Measurements from ENCODE around the gene CAMSAP3.
"Not testable (repeated sequence)": the region's sequence is repeated elsewhere in the genome, so short reads cannot be mapped to it uniquely, and the experiment has no call there.

CAMSAP3 gene

DNA sequence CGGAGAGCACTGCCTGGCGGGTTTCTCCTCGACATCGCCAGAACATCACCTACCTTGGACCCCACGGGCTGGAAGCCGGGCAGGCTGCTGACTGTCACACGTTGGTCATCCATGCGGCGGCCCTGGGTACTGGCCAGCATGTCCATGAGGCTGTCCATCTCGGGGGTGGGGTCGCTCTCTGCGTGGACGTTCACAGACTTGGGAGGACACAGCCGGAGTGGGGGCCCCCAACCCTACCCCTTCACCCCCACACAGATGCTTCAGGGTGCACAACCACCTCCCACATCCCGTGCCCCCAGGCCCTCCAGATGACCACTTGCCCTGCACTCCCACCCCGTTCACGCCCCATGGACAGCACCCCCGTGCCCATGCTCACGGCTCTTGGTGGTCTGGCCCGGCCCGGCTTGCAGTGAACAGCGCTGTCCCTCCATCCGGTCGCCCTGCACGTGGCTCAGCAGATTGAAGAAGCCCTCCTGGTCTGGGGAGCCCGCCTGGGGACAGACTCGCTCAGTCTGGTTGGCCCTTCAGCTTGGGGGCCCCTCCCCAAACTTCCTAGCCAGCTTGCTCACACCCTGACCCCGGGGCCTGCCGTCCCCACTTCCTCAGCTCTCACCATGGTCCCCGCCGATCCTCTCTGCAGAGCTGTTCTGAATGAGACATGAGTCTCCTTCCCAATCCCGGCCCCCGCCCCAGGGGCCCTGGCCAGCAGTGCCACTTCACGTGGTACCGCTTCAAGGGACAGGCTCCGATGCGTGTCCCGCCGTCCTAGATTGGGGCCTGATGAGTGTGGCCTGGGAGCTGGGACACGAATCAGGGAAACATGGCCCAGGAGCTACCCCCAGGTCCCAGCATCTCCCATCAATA lies 36.9 kb downstream of the CAMSAP3 start:
- DNase-seq (ENCODE audit: low spot score) = no peak

DNA sequence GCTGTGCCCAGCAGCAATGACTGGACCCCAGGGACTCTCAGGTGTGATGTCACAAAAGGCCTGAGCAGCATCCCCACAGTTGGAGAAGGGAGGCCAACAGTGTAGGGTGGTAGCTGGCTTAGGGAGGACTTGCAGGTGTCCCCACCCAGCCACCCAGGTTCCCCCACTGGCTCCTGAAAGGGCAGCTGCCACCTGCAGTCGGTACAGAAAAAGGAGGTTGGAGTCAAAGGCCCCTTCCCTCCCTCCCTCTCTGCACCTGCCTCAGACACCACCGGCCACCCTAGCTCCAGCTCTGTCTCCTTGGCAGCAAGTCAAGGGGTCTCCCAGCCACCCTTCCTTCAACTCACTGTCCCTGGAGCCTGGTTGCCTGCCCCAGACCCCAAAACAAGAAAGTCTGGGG lies 38.0 kb downstream of the CAMSAP3 start, which contains the start of gene PCP2:
PCP2 (minus strand) TSS at position 22 of the 400 bp plus-strand sequence. CDS start 262 bp downstream, outside the sequence.
- no peak for DNase-seq (ENCODE audit: low spot score)

DNA sequence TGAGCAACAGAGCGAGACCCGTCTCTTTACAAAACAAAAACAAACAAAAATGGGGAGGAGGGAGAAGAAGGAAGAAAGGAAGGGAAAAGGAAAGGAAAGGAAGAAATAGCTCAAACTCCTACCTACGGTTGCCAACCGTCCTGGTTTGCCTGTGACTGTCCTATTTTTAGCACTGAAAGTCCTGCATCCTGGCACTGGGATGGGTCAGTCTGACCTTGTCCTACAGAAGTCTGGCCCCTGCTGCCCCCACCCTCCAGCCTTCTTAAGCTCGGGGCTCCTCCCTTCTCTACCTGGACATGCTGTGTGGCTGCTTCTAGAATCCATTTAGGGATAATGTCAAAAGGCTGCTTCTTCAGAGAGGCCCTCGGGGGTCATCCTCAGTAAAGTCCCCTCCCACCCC lies 40.0 kb downstream of the CAMSAP3 start:
- no peak for DNase-seq (ENCODE audit: low spot score)

DNA sequence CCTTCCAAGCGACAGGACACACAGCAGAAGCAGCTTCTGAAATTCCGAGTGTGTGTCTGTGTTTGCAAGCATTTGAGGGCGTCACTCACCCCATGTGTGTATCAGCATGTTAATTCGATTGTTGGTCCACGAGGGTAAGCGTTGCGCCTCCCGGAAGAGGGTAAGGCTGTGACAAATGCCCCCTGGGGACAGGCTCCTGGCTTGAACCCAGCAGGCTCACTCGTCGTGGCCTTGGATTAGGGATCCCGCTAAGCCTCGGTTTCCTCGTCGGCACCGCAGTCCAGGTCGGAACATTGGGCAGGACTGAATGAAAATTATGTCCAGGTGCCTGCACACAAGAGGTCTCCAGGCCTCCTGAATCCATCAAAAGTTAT lies 40.6 kb downstream of the CAMSAP3 start:
- DNase-seq (ENCODE audit: low spot score) = no peak

DNA sequence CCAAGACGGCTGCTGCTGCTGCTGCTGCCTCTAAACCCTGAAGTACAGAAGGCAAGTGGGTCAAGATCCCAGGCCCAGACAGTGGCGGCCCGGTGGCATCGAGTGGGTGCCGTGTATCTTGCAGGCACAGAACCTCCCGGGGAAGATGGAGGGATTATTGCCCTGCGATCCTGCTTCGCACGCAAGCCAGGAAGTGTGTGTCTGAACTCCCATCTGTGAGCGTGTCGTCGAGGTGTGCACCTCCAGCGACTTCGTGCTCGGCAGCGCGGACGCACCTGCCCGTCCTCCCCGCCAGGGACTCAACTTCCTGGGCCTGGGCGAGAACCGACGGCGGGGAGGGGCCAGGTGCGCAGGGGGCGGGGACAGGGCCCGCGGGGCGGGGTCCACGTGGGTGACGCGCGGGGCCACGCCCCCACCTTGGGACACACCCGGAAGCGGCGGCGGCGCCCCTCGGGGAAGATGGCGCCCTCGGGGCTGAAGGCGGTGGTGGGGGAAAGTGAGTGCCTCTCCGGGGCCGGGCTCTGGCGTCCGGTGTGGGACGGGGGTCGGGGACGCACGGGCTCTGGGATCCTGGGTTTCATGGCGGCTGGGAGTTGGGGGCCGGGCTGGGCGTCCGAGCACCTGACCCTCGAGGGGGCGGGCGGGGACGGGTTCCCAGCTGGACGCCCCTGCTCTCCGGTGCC lies 41.2 kb downstream of the CAMSAP3 start, which contains the start of gene STXBP2:
STXBP2 (plus strand) TSS at position 420 of the 683 bp plus-strand sequence; CDS start at position 460, 40 bp downstream.
- no peak for DNase-seq (ENCODE audit: low spot score)

DNA sequence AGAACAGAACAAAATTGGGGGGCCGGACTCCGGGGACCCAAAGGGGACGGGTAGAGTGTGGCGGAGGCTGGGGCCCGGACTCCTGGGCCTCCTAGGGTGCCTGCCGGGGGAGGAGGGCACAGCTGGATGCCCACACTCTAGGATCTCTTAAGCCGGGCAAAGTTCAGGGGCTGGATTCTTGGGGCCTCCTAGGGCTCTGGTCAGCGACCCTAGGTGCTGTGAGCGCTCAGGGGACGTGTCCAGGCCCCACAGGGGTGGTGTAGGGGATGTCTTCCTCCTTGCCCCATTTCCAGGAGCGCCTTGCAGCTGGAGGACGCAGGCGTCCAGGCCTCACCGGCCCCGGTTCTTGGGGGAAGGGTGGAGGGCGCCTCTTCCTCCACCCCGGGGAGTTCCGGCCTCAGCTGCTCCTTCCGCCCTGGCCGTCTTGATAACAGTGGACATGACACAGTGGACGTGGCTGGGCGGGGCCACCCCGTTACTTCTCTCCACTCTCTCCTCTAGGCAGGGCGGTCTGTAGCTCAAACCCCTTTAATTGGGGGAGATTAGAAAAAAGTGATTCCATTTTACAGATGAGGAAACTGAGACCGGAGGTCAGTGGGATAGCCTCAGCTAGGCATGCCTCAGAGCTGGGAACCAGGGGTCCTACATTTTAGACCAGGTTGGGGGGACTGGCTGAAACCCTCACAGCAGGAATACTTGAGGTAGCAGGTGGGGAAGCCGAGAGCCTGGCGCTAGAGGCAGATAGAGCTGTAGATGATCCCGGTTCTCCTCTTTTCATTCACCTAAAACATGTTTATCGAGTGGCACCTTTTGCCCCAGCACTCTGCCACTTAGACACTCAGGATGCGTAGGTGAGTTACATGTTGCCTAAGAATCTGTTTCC lies 42.0 kb downstream of the CAMSAP3 start:
- DNase-seq (ENCODE audit: low spot score) = no peak

DNA sequence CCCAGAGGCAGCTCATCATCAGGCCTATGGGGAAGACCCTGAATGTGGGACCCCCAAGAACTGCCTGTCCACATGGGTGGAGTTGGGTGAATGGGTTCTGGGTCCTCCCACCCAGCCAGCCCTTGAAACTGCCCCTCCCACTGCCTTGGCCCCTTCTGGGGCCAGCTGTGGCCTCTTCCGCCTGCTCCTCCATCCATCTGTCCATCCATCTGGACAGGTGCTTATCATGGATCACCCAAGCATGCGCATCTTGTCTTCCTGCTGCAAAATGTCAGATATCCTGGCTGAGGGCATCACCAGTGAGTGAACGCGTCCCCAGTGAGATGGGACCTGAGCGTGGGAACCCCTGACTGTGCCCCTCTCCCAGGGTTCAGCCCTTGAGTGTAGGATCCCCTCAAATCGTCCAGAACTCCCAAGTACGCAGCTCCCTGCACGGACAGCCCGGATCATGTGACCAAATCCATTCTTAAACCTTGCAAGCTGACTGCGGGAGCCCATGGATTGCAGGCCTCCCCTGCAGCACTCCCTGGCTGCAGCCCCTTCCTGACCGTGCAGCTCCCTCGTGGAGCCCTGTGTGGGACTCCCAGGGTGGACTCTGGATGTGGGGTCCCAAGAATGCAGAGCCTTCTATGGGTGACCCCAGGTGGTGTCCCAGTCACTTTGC lies 43.3 kb downstream of the CAMSAP3 start:
- DNase-seq (ENCODE audit: low spot score) = no peak

DNA sequence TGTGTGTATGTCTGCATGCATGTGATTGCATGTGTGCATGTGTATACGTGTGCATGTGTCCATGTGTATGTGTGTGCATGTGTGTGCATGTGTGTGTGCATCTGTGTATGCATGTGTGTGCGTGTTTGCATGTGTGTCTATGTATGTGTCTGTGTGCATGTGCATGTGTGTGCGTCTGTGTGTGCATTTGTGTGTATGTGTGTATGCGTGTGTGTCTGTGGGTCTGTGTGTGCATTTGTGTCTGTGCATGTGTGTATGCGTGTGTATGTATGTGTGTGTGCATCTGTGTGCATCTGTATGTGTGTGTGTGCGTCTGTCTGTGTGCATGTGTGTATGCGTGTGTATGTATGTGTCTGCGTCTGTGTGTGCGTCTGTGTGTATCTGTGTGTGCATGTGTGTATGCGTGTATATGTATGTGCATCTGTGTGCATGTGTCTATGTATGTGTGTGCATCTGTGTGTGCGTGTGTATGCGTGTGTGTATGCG lies 44.2 kb downstream of the CAMSAP3 start:
- DNase-seq (ENCODE audit: low spot score) = no peak

DNA sequence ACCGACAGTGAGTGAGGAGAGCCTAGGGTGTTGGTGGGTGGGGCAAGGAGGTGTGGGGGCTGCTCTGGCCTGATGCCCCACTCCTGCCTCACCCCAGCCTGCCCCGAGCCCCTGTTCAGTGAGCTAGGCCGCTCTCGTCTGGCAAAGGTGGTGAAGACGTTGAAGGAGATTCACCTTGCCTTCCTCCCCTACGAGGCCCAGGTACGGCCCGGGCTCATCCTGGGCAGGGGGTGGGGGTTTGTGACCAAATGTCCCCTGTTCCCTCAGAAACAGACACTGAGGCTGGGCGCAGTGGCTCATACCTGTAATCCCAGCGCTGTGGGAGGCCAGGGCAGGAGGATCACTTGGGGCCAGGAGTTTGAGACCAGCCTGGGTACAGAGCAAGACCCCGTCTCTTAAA lies 45.1 kb downstream of the CAMSAP3 start:
- no peak for DNase-seq (ENCODE audit: low spot score)

DNA sequence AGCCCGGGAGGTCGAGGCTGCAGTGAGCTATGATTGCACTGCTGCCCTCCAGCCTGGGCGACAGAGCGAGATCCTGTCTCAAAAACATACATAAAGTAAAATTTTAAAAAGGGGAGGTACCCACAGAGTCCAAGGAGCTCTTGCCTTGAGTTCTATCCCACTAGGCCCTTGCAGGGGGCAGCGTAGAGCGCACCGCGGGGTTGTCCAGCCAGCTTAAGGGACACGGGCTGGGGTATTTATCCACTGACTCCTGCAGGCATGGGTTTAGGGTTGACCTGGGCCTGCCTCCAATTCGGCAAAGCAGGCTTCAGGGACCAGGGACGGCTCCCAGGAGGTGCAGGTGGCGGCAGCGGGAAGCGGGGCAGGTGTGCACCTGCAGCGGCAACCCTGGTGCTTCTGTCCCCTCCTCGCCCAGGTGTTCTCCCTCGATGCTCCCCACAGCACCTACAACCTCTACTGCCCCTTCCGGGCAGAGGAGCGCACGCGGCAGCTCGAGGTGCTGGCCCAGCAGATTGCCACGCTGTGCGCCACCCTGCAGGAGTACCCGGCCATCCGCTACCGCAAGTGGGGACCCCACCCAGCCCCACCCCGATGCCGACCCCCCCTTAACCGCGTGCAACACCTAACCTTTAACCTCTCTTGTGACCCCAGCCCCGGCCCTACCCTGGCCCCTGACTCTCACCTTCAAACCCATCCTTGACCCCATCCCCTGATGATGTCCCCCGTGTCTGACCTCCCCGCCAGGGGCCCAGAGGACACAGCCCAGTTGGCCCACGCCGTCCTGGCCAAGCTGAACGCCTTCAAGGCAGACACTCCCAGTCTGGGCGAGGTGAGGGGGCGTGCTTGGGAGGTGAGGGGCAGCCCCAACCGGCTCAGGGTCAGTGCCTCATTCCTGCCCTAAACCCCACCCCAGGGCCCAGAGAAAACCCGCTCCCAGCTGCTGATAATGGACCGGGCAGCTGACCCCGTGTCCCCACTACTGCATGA lies 45.9 kb downstream of the CAMSAP3 start:
- DNase-seq (ENCODE audit: low spot score) = no peak

DNA sequence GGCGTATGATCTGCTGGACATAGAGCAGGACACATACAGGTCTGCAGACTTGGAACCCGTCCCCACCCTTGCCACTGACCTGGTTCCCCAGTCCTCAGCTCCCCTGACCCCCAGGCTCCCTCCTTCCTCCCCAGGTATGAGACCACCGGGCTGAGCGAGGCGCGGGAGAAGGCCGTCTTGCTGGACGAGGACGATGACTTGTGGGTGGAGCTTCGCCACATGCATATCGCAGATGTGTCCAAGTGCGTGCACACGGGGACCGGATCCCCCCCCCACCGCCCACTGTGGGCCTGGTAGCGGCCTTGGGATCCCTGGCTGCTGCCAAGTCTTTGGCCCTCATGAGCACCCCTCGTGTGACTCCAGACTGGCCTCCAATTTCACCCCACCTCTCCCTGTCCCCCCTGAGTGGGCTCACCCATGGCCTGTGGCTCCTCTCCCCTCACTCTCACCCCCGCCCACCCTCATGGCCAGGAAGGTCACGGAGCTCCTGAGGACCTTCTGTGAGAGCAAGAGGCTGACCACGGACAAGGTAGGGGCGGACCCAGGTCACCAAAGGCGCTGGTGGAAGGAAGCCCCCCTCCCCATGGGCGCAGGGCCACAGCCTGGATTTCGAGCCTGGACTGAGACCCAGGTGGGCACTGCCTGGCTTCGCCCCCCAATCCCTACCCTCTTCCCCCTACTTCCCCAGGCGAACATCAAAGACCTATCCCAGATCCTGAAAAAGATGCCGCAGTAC lies 46.8 kb downstream of the CAMSAP3 start:
- no peak for DNase-seq (ENCODE audit: low spot score)

DNA sequence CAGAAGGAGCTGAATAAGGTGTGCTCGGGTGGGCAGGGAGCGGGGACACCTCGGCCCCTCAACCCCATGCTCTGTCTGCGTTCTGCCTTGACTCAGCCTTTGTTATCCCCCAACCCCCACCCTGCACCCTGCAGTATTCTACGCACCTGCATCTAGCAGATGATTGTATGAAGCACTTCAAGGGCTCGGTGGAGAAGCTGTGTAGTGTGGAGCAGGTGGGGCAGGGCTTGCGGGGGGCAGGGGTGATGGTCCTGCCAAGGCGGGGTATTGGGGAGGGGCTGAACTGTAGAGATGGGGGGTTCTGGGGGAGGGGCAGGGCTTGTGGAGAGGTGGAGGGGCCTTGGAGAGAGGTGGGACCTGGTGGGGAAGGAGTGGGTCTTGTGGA lies 47.4 kb downstream of the CAMSAP3 start:
- no peak for DNase-seq (ENCODE audit: low spot score)

DNA sequence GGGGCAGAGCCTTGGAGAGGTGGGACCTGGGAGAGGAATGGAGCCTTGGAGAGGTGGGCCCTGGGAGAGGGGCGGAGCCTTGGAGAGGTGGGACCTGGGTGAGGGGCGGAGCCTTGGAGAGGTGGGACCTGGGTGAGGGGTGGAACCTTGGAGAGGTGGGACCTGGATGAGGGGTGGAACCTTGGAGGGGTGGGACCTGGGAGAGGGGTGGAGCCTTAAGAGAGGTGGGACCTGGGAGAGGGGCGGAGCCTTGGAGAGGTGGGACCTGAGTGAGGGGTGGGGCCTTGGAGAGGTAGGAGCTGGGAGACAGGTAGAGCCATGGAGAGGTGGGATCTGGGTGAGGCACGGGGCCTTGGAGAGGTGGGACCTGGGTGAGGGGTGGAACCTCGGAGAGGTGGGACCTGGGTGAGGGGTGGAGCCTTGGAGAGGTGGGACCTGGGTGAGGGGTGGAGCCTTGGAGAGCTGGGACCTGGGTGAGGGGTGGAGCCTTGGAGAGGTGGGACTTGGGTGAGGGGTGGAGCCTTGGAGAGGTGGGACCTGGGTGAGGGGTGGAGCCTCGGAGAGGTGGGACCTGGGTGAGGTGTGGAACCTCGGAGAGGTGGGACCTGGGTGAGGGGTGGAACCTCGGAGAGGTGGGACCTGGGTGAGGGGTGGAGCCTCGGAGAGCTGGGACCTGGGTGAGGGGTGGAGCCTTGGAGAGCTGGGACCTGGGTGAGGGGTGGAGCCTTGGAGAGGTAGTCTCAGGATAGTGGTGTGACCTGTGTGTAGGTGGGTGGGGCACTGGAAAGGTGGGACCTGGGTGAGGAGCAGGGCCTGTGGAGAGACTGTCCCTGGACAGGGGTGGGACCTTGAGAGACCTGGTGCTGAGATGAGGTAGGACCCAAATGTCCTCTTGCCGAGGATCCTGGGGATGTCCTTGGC lies 48.2 kb downstream of the CAMSAP3 start:
- DNase-seq (ENCODE audit: low spot score) = not testable (repeated sequence)

DNA sequence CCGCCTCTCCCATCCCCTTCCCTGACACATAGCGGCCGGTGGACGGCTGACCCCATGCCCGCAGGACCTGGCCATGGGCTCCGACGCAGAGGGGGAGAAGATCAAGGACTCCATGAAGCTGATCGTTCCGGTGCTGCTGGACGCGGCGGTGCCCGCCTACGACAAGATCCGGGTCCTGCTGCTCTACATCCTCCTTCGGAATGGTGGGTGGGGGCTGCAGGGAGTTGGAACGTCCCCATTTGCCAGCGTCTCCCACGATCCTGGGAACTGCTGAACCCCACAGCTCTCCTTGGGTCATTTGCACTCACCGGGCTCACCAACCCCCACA lies 48.9 kb downstream of the CAMSAP3 start:
- no peak for DNase-seq (ENCODE audit: low spot score)

DNA sequence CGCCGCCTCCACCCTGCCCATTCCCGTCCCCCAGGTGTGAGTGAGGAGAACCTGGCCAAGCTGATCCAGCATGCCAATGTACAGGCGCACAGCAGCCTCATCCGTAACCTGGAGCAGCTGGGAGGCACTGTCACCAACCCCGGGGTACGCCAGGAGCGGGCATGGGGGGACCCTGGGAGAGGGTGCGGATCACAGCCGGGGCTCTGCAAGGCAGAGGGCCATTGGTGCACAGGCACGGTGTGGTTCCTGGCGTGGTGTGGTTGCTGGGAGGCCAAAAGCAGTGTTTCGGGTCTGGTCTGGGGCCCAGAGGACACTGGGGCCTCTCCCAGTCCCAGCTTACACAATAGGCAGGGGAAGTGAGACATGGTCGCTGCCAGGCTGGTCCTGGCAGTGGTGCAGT lies 49.5 kb downstream of the CAMSAP3 start:
- DNase-seq (ENCODE audit: low spot score) = no peak

DNA sequence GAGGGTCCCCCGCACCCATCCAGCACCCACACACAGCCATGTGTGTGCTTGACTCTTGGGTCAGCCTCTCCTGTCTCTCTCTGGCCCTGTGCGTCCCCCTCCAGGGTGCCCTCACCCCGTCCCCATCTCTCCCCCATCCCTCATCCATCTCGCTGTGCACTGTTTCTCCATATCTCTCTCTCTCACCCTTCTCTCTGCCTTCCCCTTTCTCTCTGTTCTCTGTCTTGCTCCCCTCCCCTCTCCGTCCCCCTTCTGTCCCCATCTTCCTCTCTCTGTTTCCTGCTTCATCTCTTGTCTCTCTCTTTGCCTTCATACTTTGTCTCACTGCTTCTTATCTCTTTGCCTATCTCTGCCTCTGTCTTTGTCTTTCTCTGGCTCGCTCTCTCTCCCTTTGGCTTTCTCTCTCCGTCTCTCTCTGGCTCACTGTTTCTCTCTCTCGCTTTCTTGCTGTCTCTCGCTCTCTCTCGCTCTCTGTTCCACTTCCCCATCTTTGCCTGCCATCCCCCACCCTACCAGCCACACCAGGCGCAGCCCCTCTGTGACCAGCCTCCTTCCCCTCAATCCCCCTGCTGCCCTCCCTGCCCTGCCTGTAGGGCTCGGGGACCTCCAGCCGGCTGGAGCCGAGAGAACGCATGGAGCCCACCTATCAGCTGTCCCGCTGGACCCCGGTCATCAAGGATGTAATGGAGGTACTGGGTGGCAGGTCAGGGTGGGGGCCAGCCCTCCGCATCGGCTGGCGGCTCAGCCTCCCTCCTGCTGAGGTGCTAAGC lies 50.2 kb downstream of the CAMSAP3 start:
- no peak for DNase-seq (ENCODE audit: low spot score)

DNA sequence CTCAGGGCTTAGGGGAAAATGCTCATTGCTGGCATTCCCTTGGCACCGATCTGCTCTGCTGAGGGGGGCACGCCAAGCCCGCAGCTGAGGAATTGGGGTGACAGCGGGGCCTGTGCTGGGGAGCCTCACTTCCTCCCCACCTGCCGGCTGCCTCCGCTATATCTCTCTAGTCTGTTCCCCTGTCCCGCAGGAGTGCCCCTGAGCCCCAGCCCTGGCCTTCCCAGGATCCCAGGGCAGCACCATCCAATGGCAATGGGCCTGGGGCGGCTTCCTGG lies 50.7 kb downstream of the CAMSAP3 start:
- no peak for DNase-seq (ENCODE audit: low spot score)

DNA sequence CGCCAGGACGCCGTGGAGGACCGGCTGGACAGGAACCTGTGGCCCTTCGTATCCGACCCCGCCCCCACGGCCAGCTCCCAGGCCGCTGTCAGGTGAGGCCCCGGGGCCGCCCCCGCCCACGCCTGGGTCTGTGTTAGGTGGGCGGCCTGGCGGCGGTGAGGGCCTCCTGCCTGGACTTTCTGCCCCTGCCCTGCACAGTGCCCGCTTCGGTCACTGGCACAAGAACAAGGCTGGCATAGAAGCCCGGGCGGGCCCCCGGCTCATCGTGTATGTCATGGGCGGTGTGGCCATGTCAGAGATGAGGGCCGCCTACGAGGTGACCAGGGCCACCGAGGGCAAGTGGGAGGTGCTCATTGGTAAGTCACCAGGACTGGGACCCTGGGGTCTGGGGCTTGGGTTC lies 51.5 kb downstream of the CAMSAP3 start:
- DNase-seq (ENCODE audit: low spot score) = no peak

Data from SK-N-DZ (cell line).